Gastroesophageal sphincter (tissue), 4 donors: ENCODE results near the gene VSNL1. TPM values are rescaled to one million over a fixed set of nuclear protein-coding genes. Genes with fewer than 3 reads are reported as not detected.

Experiments
- ATAC-seq: fragments of 150-250 bp; one replicate; pipeline ENCODE4 v1.9.1; 2016; ENCODE audit warnings: mild to moderate bottlenecking, moderate library complexity
- H3K27ac ChIP-seq, 4 donors: fragments of 200-600 bp; sonication (generic) in 3 of 4; 1 replicate in 3 of 4; 2 replicates in 1 of 4; pipeline ENCODE4 v1.5.1; 2016 to 2019
- H3K27me3 ChIP-seq: fragments of 200-600 bp; sonication (generic); one replicate; pipeline ENCODE4 v1.5.1; 2019
- H3K36me3 ChIP-seq, 2 donors: fragments of 200-600 bp; sonication (generic); one replicate each; pipeline ENCODE4 v1.5.1; 2019; ENCODE audit warnings: control low read depth in 1 of 2
- H3K4me1 ChIP-seq, 3 donors: fragments of 200-600 bp; sonication (generic); 1 replicate in 2 of 3; 2 replicates in 1 of 3; pipeline ENCODE4 v1.5.1; 2016 to 2019; ENCODE audit warnings: control low read depth in 2 of 3
- H3K4me3 ChIP-seq, 2 donors: fragments of 200-600 bp; sonication (generic); one replicate each; pipeline ENCODE4 v1.5.1; 2019; ENCODE audit warnings: mild to moderate bottlenecking in 1 of 2, moderate library complexity in 1 of 2
- H3K9me3 ChIP-seq, 3 donors: fragments of 200-600 bp; sonication (generic); one replicate each; pipeline ENCODE4 v1.5.1; 2017 to 2019; ENCODE audit warnings: control low read depth in 2 of 3
- EP300 ChIP-seq: sonication (generic); formaldehyde crosslinking; IDR thresholded peaks from one replicate; pipeline ENCODE4 v1.6.1; 2017; ENCODE audit warnings: antibody characterized with exemption, mild to moderate bottlenecking
- POLR2A ChIP-seq, 2 donors: fragments of 450-650 bp; IDR thresholded peaks; one replicate each; pipeline ENCODE4 v1.6.1; 2017; ENCODE audit warnings: antibody characterized with exemption in 2 of 2, mild to moderate bottlenecking in 2 of 2, moderate library complexity in 1 of 2
- POLR2AphosphoS5 ChIP-seq: sonication (generic); formaldehyde crosslinking; IDR thresholded peaks from one replicate; pipeline ENCODE4 v1.6.1; 2017; ENCODE audit warnings: antibody characterized with exemption
- whole genome bisulfite sequencing, 2 donors: methylation state at CpG; one replicate each; pipeline ENCODE4 v1.1.5; 2018; ENCODE audit warnings: low coverage in 1 of 2; 5-methylcytosine and 5-hydroxymethylcytosine counted together
- total RNA-seq, 4 donors: library from RNA; depleted of rRNA; stranded (reverse); fragments of >200 nt; gene quantifications; one replicate each; pipeline ENCODE4 v1.1.0, GENCODE V29; 2016
- TF ChIP-seq, protein P1 (sequence below), 4 experiments: fragments of 200-600 bp in 2 of 4; fragments of 450-650 bp in 2 of 4; sonication (generic) in 1 of 4; IDR thresholded peaks; one replicate each; pipeline ENCODE4 v1.5.1; 2017 to 2019; ENCODE audit warnings: antibody characterized with exemption in 4 of 4, mild to moderate bottlenecking in 2 of 4, moderate library complexity in 2 of 4

Gene VSNL1
- total RNA-seq, 4 donors from 2014 or later, result 0.40 to 5.2 (median 0.76) TPM

DNA sequence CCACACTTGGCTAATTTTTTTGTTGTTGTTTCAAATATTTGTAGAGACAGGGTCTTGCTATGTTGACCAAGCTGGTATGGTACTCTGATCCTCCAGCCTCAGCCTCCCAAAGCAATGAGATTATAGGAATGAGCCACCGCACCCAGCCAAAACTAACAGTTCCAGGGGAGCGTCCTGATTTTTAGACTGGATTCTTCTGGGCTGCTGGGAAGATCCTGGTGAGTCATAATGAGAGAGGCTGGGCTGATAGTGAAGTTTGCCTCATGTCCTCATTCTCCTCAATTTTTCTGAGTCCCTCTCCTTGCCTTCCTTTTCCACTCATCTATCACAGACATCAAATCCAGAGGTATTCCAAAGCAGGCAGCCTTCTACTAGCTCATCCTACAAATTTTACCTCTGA is 81.3 kb downstream of the VSNL1 start:
- peaks cover 0 to 15% (median 0%) of the 10 kb centered on the region in 3 donors for H3K4me1 ChIP-seq
- no peaks in the 10 kb centered on the region for H3K36me3 ChIP-seq
- TF ChIP-seq POLR2AphosphoS5 (no peak), POLR2A (IDR thresholded peaks at IDR 0.05) (no peak), EP300 (no peak)
- TF ChIP-seq, protein P1, sequence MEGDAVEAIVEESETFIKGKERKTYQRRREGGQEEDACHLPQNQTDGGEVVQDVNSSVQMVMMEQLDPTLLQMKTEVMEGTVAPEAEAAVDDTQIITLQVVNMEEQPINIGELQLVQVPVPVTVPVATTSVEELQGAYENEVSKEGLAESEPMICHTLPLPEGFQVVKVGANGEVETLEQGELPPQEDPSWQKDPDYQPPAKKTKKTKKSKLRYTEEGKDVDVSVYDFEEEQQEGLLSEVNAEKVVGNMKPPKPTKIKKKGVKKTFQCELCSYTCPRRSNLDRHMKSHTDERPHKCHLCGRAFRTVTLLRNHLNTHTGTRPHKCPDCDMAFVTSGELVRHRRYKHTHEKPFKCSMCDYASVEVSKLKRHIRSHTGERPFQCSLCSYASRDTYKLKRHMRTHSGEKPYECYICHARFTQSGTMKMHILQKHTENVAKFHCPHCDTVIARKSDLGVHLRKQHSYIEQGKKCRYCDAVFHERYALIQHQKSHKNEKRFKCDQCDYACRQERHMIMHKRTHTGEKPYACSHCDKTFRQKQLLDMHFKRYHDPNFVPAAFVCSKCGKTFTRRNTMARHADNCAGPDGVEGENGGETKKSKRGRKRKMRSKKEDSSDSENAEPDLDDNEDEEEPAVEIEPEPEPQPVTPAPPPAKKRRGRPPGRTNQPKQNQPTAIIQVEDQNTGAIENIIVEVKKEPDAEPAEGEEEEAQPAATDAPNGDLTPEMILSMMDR (IDR thresholded peaks at IDR 0.05), result no peak
- H3K27me3 ChIP-seq, result no peaks in the 10 kb centered on the region
- H3K9me3 ChIP-seq, result no peaks in the 10 kb centered on the region
- ATAC-seq, result no peak
- H3K27ac ChIP-seq, result no peak overlapping the region
- no peak overlapping the region for H3K4me3 ChIP-seq
- no CpG with 5 or more reads among the region's 2 CpGs for WGBS, 2 donors

DNA sequence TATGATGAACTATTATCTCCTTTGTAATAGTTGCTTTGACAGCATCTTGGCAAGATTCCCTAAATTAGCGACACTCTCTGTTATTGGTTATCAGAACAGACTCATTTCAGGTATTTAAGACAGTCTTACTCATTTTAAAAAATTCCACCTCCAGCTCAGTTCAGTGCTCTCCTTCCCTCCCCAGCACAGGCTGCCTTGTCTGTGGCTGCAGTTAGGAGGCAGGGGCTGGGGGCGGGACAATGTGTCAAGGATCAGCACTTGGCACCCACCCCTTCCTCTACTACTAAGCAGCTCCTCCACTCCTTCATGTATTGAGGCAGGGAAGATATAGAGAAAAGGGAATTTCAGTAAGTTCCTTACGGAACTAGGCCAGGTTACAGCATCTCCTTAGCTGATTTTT is 85.0 kb downstream of the VSNL1 start:
- no peak for ATAC-seq
- Histone ChIP-seq H3K4me1 (peaks cover 0 to 9% (median 0%) of the 10 kb centered on the region in 3 donors), H3K27me3 (no peaks in the 10 kb centered on the region), H3K27ac (no peak overlapping the region), H3K9me3 (no peaks in the 10 kb centered on the region), H3K4me3 (no peak overlapping the region), H3K36me3 (no peaks in the 10 kb centered on the region)
- TF ChIP-seq POLR2AphosphoS5 (no peak), POLR2A (IDR thresholded peaks at IDR 0.05) (no peak), EP300 (no peak)
- TF ChIP-seq, protein P1 (IDR thresholded peaks at IDR 0.05), result no peak
- 71 to 100% methylated on average over 1 to 3 of the region's 3 CpGs for WGBS, 2 donors

DNA sequence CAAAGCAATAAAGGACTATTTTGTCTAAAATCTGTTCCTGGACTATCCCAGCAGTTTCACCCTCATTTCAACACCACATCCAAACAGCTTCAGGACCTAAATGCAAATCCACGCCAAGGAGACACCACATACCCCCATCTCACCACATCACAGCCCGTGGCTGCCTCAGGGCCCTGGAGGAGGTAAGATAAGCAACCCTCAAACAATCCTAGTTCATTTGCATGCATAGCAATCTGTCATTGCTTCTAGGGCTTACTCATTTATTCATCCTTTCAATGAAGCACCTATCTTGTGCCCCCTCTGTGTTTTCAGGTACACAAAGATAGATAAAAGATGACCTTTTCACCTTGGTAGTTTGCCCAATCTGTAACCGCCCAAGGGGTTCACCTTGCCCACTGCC is 86.5 kb downstream of the VSNL1 start:
- Histone ChIP-seq H3K27me3 (no peaks in the 10 kb centered on the region), H3K36me3 (no peaks in the 10 kb centered on the region), H3K9me3 (no peaks in the 10 kb centered on the region), H3K4me3 (no peak overlapping the region), H3K27ac (no peak overlapping the region), H3K4me1 (no peaks in the 10 kb centered on the region)
- 70 to 100% methylated on average over 3 of the region's 3 CpGs for WGBS, 2 donors
- TF ChIP-seq EP300 (no peak), POLR2A (IDR thresholded peaks at IDR 0.05) (no peak), POLR2AphosphoS5 (no peak)
- TF ChIP-seq, protein P1 (IDR thresholded peaks at IDR 0.05), result no peak
- no peak for ATAC-seq

DNA sequence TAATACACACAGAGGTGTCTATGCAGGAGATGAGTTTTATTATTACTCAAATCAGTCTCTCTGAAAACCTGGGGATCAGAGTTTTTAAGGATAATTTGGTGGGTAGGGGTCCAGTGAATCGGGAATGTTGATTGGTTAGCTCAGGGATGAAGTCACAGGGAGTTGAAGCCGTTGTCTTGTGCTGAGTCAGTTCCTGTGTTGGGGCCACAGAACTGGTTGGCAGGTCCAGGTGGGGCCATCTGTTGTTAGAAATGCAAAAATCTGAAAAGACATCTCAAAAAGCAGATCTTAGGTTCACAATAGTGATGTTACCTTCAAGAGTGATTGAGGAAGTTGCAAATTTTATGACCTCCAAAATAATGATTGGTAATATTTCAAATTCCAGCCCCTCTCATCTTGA is 86.9 kb downstream of the VSNL1 start:
- Histone ChIP-seq H3K9me3 (no peaks in the 10 kb centered on the region), H3K4me3 (no peak overlapping the region), H3K4me1 (no peaks in the 10 kb centered on the region), H3K27me3 (no peaks in the 10 kb centered on the region), H3K36me3 (no peaks in the 10 kb centered on the region), H3K27ac (no peak overlapping the region)
- TF ChIP-seq POLR2A (IDR thresholded peaks at IDR 0.05), result no peak
- TF ChIP-seq POLR2AphosphoS5, result no peak
- TF ChIP-seq EP300, result no peak
- TF ChIP-seq, protein P1 (IDR thresholded peaks at IDR 0.05), result no peak
- no peak for ATAC-seq
- 67% methylated on average over 2 of the region's 2 CpGs; no CpG with 5 or more reads in 1 of the 2 donors for WGBS, 2 donors

DNA sequence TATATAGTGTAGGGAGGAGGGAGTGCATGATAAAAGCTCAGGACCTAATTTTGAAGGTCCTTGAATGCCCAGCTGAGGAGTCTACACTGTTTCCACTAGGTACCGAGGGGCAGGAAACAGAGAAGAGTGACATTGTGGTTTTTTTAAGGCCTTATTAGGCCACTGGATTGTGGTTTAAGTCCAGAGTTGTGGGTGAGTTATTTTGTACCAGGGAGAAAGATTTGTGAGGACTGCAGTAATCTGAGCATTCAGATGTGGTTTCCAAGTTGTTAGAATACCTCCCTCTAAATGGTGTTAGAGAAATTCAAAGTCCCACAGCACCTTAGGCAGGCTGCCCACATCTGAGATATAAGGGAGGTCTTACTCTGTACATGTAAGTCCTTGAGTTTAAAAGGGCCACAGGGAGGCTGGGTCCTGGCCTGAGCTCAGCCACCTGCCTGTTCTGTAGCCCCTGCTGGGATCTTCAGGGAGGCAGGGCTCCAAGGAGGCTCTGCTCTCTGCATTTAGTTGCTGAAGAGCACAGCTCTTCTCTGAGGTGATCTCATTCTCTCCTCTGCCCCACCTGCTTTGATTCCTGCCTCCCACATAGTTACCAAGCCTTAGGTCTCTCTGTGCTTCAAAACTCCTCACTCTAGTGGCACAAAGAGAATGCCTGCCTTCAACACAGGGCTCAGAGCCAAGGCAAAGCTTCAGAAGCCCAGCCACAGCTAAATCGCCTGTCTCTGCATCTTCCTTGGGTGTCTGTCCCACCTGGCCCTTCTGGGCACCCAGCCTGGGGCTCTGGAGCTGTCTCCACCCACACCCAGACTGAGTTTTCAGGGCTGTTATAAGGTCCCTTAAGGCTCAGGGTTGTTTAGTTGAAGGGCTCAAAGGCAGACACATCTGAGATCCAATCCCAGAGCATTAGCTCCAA is 88.1 kb downstream of the VSNL1 start:
- ATAC-seq, result no peak
- H3K9me3 ChIP-seq, result no peaks in the 10 kb centered on the region
- 29 to 88% methylated on average over 1 of the region's 2 CpGs for WGBS, 2 donors
- H3K27ac ChIP-seq, result no peak overlapping the region
- H3K36me3 ChIP-seq, result no peaks in the 10 kb centered on the region
- no peaks in the 10 kb centered on the region for H3K4me1 ChIP-seq
- no peaks in the 10 kb centered on the region for H3K27me3 ChIP-seq
- no peak overlapping the region for H3K4me3 ChIP-seq
- TF ChIP-seq POLR2AphosphoS5 (no peak), POLR2A (IDR thresholded peaks at IDR 0.05) (no peak)
